Right atrium auricular region (tissue), 2 donors: Measurements from ENCODE around the gene ADGRA1. TPM values are rescaled to one million over a fixed set of nuclear protein-coding genes. Genes with fewer than 3 reads are reported as not detected.

ENCODE experiments used
- DNase-seq: peaks from one replicate; pipeline ENCODE4 v3.0.0-alpha.2; 2019; ENCODE audit warnings: low spot score
- H3K27ac ChIP-seq, 2 donors: fragments of 200-600 bp; sonication (generic); 1 replicate in 1 of 2; 2 replicates in 1 of 2; pipeline ENCODE4 v1.5.1; 2016 to 2019
- H3K27me3 ChIP-seq, 2 donors: fragments of 200-600 bp; sonication (generic); one replicate each; pipeline versions ENCODE4 v1.5.1 to v1.6.0; 2017 to 2019
- H3K36me3 ChIP-seq: fragments of 200-600 bp; sonication (generic); one replicate; pipeline ENCODE4 v1.5.1; 2016
- H3K4me1 ChIP-seq, 2 donors: fragments of 200-600 bp; sonication (generic); one replicate each; pipeline versions ENCODE4 v1.5.1 to v1.6.0; 2017 to 2019
- H3K4me3 ChIP-seq, 2 donors: fragments of 200-600 bp; sonication (generic); 1 replicate in 1 of 2; 2 replicates in 1 of 2; pipeline ENCODE4 v1.5.1; 2017 to 2019; ENCODE audit warnings: mild to moderate bottlenecking in 1 of 2, moderate library complexity in 1 of 2
- H3K9me3 ChIP-seq, 2 donors: fragments of 200-600 bp; sonication (generic); one replicate each; pipeline ENCODE4 v1.5.1; 2019
- CTCF ChIP-seq, 2 donors: fragments of 200-600 bp; sonication (generic); IDR thresholded peaks; one replicate each; pipeline ENCODE4 v1.5.1; 2019; ENCODE audit warnings: antibody characterized with exemption in 2 of 2
- total RNA-seq, 2 donors: library from RNA; depleted of rRNA; stranded (reverse); fragments of >200 nt; gene quantifications; one replicate each; pipeline ENCODE4 v1.1.0, GENCODE V29; 2016

Gene ADGRA1
- total RNA-seq, 2 donors from 2014 or later = 0.11 to 0.51 TPM

- no peak for TF ChIP-seq CTCF (IDR thresholded peaks at IDR 0.05)
- Histone ChIP-seq H3K36me3 (no peaks in the 10 kb centered on the region), H3K9me3 (no peaks in the 10 kb centered on the region), H3K27ac (no peak overlapping the region), H3K27me3 (no peaks in the 10 kb centered on the region), H3K4me3 (no peak overlapping the region), H3K4me1 (no peaks in the 10 kb centered on the region)
- no peak for DNase-seq
Observed at GRCh38 chr10:133060466-133060865, 27.3 kb upstream of the ADGRA1 start.

DNA sequence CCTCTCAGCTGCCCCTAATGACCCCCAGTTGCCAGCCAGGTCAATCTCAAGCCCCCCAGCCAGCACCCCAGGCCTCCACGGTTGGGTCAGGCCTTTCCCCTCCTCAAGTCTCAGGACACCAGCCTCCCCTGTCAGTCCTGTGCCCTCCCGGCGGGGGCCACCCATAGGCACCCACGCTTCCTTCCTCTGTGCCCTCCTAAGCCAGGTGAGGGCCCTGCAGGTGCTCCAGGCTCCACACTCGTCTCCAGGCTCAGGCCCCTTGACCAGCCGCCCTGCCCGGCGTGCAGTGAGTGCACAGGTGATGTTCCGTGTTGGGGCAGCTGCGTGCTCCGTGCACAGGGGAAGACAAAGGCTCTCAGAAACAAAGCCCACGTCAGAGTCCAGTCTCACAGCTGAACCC, 26.8 kb upstream of the ADGRA1 start:
- H3K27ac ChIP-seq = no peak overlapping the region
- TF ChIP-seq CTCF (IDR thresholded peaks at IDR 0.05) = no peak
- H3K27me3 ChIP-seq = no peaks in the 10 kb centered on the region
- H3K4me3 ChIP-seq = no peak overlapping the region
- no peak for DNase-seq
- no peaks in the 10 kb centered on the region for H3K4me1 ChIP-seq
- no peaks in the 10 kb centered on the region for H3K36me3 ChIP-seq
- H3K9me3 ChIP-seq = no peaks in the 10 kb centered on the region

DNA sequence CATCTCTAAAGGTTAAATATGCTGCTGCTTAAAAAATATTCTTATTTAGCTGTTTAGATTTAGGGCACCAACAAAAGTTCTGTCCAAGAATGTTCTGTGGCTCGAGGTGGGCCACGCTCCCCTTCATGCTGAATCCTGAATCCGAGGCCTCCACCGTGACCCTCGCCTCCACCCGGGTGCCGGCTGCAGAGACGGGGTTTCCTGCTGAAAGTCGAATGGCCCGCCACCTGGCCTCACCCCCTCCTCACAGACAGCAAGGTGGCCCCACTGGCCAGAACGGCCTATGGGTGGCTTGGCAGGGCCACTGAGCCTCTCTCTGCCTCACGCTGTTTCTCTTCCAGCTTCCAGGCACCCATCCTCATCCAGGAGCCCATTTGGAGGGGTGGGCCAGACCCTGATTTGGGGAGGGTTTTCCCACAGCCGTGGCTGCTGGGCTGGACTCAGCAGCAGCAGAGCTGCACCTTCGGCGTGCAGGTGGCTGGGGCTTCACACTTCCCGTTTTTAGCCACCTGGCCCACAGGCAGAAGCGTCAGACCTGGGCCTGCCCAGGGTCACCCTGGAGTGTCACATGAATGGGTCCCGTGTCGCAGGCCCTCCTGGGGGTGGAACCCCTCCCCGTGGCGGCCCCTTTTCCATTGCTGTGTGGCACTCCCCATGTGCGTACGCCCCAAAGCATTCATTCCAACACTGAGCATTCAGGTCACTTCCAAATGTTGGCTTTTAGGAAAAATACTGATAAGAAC, 26.3 kb upstream of the ADGRA1 start:
- TF ChIP-seq CTCF (IDR thresholded peaks at IDR 0.05) = no peak
- Histone ChIP-seq H3K27me3 (no peaks in the 10 kb centered on the region), H3K4me3 (no peak overlapping the region), H3K36me3 (no peaks in the 10 kb centered on the region), H3K27ac (no peak overlapping the region), H3K4me1 (no peaks in the 10 kb centered on the region), H3K9me3 (no peaks in the 10 kb centered on the region)
- no peak for DNase-seq

GRCh38 chr10:133062085-133062484, 25.6 kb upstream of the ADGRA1 start:
- no peaks in the 10 kb centered on the region for H3K4me1 ChIP-seq
- no peak overlapping the region for H3K27ac ChIP-seq
- TF ChIP-seq CTCF (IDR thresholded peaks at IDR 0.05) = no peak
- no peaks in the 10 kb centered on the region for H3K9me3 ChIP-seq
- no peaks in the 10 kb centered on the region for H3K36me3 ChIP-seq
- DNase-seq = no peak
- no peak overlapping the region for H3K4me3 ChIP-seq
- no peaks in the 10 kb centered on the region for H3K27me3 ChIP-seq

DNA sequence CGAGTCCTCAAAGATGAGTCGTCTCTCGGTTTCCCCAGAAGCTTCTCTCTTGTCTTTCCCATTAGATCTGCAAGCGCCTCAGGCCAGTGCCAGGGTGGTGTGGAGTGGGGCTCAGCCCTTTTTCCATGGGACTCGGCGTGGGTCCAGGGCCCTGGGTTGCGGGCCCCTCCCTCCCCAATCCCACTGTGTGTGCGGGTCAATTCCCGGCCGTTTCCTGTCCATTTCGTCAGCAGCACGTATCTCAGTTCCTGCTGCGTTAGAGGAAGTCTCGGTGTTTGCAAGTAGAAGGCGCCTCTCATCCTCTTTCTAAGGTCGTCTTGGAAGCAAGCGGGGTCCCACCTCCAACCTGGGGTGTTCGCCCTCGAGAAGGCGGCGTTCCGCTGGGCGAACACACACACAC, 25.1 kb upstream of the ADGRA1 start:
- no peak for DNase-seq
- Histone ChIP-seq H3K27me3 (no peaks in the 10 kb centered on the region), H3K27ac (no peak overlapping the region), H3K4me1 (no peaks in the 10 kb centered on the region), H3K4me3 (no peak overlapping the region), H3K9me3 (no peaks in the 10 kb centered on the region), H3K36me3 (no peaks in the 10 kb centered on the region)
- no peak for TF ChIP-seq CTCF (IDR thresholded peaks at IDR 0.05)
